ACC112 (cell line): Measurements from ENCODE around the gene AAK1.
"Not testable (repeated sequence)": the region's sequence is repeated elsewhere in the genome, so short reads cannot be mapped to it uniquely, and the experiment has no call there.

Experiments used
- H2AFZ ChIP-seq: fragments of 200-600 bp; sonication (generic); one replicate; pipeline ENCODE4 v1.6.0; 2017; ENCODE audit warnings: antibody characterized with exemption, low read length; ENCODE audit not compliant: unreplicated experiment
- H3K27ac ChIP-seq: fragments of 200-600 bp; sonication (generic); 2 replicates; pipeline ENCODE4 v1.5.1; 2014; ENCODE audit warnings: low read depth, mild to moderate bottlenecking, antibody characterized with exemption, low read length, moderate library complexity
- H3K27me3 ChIP-seq: fragments of 200-600 bp; sonication (generic); 2 replicates; pipeline ENCODE4 v1.6.1; 2014; ENCODE audit warnings: mild to moderate bottlenecking, antibody characterized with exemption, low read length, moderate library complexity, mixed read lengths; ENCODE audit not compliant: insufficient read depth
- H3K36me3 ChIP-seq: fragments of 200-600 bp; sonication (generic); 2 replicates; pipeline ENCODE4 v1.6.1; 2016; ENCODE audit warnings: mild to moderate bottlenecking, antibody characterized with exemption, low read length, moderate library complexity, mixed read lengths; ENCODE audit not compliant: insufficient read depth
- H3K4me1 ChIP-seq: fragments of 200-600 bp; sonication (generic); one replicate; pipeline ENCODE4 v1.6.1; 2016; ENCODE audit warnings: low read length, mixed read lengths; ENCODE audit not compliant: insufficient read depth, unreplicated experiment, control insufficient read depth
- H3K4me3 ChIP-seq: fragments of 200-600 bp; sonication (generic); 2 replicates; pipeline ENCODE4 v1.5.1; 2014; ENCODE audit warnings: mild to moderate bottlenecking, low read depth, low read length
- H3K79me2 ChIP-seq: fragments of 200-600 bp; sonication (generic); one replicate; pipeline ENCODE4 v1.6.0; 2016; ENCODE audit warnings: low read length; ENCODE audit not compliant: control insufficient read depth, unreplicated experiment, insufficient read depth

AAK1 gene

GRCh38 chr2:69680001-69680675 is 36.6 kb upstream of the AAK1 start:
- Histone ChIP-seq H3K36me3 (no peaks in the 10 kb centered on the region), H3K27me3 (no peaks in the 10 kb centered on the region), H3K79me2 (no peaks in the 10 kb centered on the region), H3K27ac (no peak overlapping the region), H3K4me1 (peaks cover 12% of the 10 kb centered on the region), H3K4me3 (no peak overlapping the region), H2AFZ (no peak overlapping the region)

GRCh38 chr2:69677914-69678313 is 34.4 kb upstream of the AAK1 start:
- H3K4me3 ChIP-seq, result no peak overlapping the region
- H2AFZ ChIP-seq, result no peak overlapping the region
- no peaks in the 10 kb centered on the region for H3K36me3 ChIP-seq
- no peaks in the 10 kb centered on the region for H3K79me2 ChIP-seq
- H3K27me3 ChIP-seq, result no peaks in the 10 kb centered on the region
- H3K27ac ChIP-seq, result no peak overlapping the region
- H3K4me1 ChIP-seq, result peaks cover 3% of the 10 kb centered on the region

GRCh38 chr2:69676146-69676545 is 32.6 kb upstream of the AAK1 start:
- Histone ChIP-seq H3K79me2 (no peaks in the 10 kb centered on the region), H3K27ac (no peak overlapping the region), H3K4me3 (no peak overlapping the region), H3K4me1 (no peaks in the 10 kb centered on the region), H2AFZ (no peak overlapping the region), H3K36me3 (no peaks in the 10 kb centered on the region), H3K27me3 (no peaks in the 10 kb centered on the region)

GRCh38 chr2:69674316-69674670 is 30.8 kb upstream of the AAK1 start:
- no peak overlapping the region for H3K4me3 ChIP-seq

GRCh38 chr2:69673098-69673497 is 29.6 kb upstream of the AAK1 start:
- not testable (repeated sequence) for H2AFZ ChIP-seq, H3K4me3 ChIP-seq, H3K27ac ChIP-seq, H3K79me2 ChIP-seq, H3K4me1 ChIP-seq, H3K27me3 ChIP-seq, H3K36me3 ChIP-seq

More at GRCh38 chr2:69674316-69674670, 30.8 kb upstream of the AAK1 start:
- H3K27ac ChIP-seq, result no peak overlapping the region
- no peaks in the 10 kb centered on the region for H3K36me3 ChIP-seq
- no peak overlapping the region for H2AFZ ChIP-seq
- no peaks in the 10 kb centered on the region for H3K79me2 ChIP-seq
- no peaks in the 10 kb centered on the region for H3K4me1 ChIP-seq
- H3K27me3 ChIP-seq, result no peaks in the 10 kb centered on the region

GRCh38 chr2:69669666-69670065 is 26.1 kb upstream of the AAK1 start:
- Histone ChIP-seq H3K79me2 (no peaks in the 10 kb centered on the region), H3K4me3 (no peak overlapping the region), H3K4me1 (peaks cover 7% of the 10 kb centered on the region), H2AFZ (no peak overlapping the region), H3K27ac (no peak overlapping the region), H3K27me3 (no peaks in the 10 kb centered on the region), H3K36me3 (no peaks in the 10 kb centered on the region)

- Histone ChIP-seq H3K4me3 (no peak overlapping the region), H3K79me2 (no peaks in the 10 kb centered on the region), H3K27ac (no peak overlapping the region), H3K27me3 (no peaks in the 10 kb centered on the region), H3K4me1 (peaks cover 7% of the 10 kb centered on the region), H2AFZ (no peak overlapping the region), H3K36me3 (no peaks in the 10 kb centered on the region)
Measured at GRCh38 chr2:69668598-69668997, 25.1 kb upstream of the AAK1 start.

GRCh38 chr2:69667805-69668382 is 24.4 kb upstream of the AAK1 start:
- Histone ChIP-seq H3K4me1 (peaks cover 7% of the 10 kb centered on the region), H3K79me2 (no peaks in the 10 kb centered on the region), H3K36me3 (no peaks in the 10 kb centered on the region), H2AFZ (no peak overlapping the region), H3K27ac (no peak overlapping the region), H3K27me3 (no peaks in the 10 kb centered on the region), H3K4me3 (no peak overlapping the region)

GRCh38 chr2:69665152-69665551 is 21.6 kb upstream of the AAK1 start:
- no peak overlapping the region for H2AFZ ChIP-seq
- H3K27ac ChIP-seq, result no peak overlapping the region
- no peaks in the 10 kb centered on the region for H3K79me2 ChIP-seq
- no peaks in the 10 kb centered on the region for H3K36me3 ChIP-seq
- no peak overlapping the region for H3K4me3 ChIP-seq
- no peaks in the 10 kb centered on the region for H3K27me3 ChIP-seq
- peaks cover 7% of the 10 kb centered on the region for H3K4me1 ChIP-seq

GRCh38 chr2:69663860-69664259 is 20.3 kb upstream of the AAK1 start:
- Histone ChIP-seq H2AFZ (no peak overlapping the region), H3K79me2 (no peaks in the 10 kb centered on the region), H3K27ac (no peak overlapping the region), H3K4me1 (peaks cover 7% of the 10 kb centered on the region), H3K4me3 (no peak overlapping the region), H3K36me3 (no peaks in the 10 kb centered on the region), H3K27me3 (no peaks in the 10 kb centered on the region)

GRCh38 chr2:69662547-69662946 is 19.0 kb upstream of the AAK1 start:
- H3K27ac ChIP-seq, H3K79me2 ChIP-seq, H2AFZ ChIP-seq, H3K27me3 ChIP-seq, H3K4me1 ChIP-seq, H3K36me3 ChIP-seq, H3K4me3 ChIP-seq: not testable (repeated sequence)
